Spleen (tissue), 11 donors: ENCODE results near the gene CAMK2B. TPM values are rescaled to one million over a fixed set of nuclear protein-coding genes. Genes with fewer than 3 reads are reported as not detected.

ENCODE experiments used
- DNase-seq: peaks from one replicate; pipeline ENCODE4 v3.0.0-alpha.2; 2020
- H3K27ac ChIP-seq, 8 donors: fragments of 200-600 bp; sonication (generic) in 7 of 8; 1 replicate in 4 of 8; 2 replicates in 4 of 8; pipeline versions ENCODE4 v1.5.0 to v1.8.0; 2016 to 2021; ENCODE audit warnings: inconsistent platforms in 4 of 8, mild to moderate bottlenecking in 4 of 8, moderate library complexity in 1 of 8
- H3K27me3 ChIP-seq, 7 donors: fragments of 200-600 bp; sonication (generic) in 6 of 7; replicated peaks in 1 of 7; 1 replicate in 4 of 7; 2 replicates in 3 of 7; pipeline versions ENCODE4 v1.5.0 to v1.8.0; 2016 to 2021; ENCODE audit warnings: inconsistent platforms in 3 of 7, mild to moderate bottlenecking in 1 of 7
- H3K36me3 ChIP-seq, 6 donors: fragments of 200-600 bp; sonication (generic) in 5 of 6; 1 replicate in 4 of 6; 2 replicates in 2 of 6; pipeline versions ENCODE4 v1.5.0 to v1.8.0; 2016 to 2021; ENCODE audit warnings: inconsistent platforms in 2 of 6
- H3K4me1 ChIP-seq, 6 donors: fragments of 200-600 bp; sonication (generic) in 5 of 6; 1 replicate in 3 of 6; 2 replicates in 3 of 6; pipeline versions ENCODE4 v1.5.0 to v1.8.0; 2016 to 2021; ENCODE audit warnings: inconsistent platforms in 3 of 6
- H3K4me3 ChIP-seq, 8 donors: fragments of 200-600 bp; sonication (generic) in 7 of 8; 1 replicate in 4 of 8; 2 replicates in 4 of 8; pipeline versions ENCODE4 v1.5.0 to v1.8.0; 2016 to 2021; ENCODE audit warnings: inconsistent platforms in 4 of 8, mild to moderate bottlenecking in 4 of 8, moderate library complexity in 2 of 8
- H3K9me3 ChIP-seq, 8 donors: fragments of 200-600 bp; sonication (generic) in 7 of 8; 1 replicate in 4 of 8; 2 replicates in 4 of 8; pipeline versions ENCODE4 v1.5.0 to v1.8.0; 2016 to 2021; ENCODE audit warnings: inconsistent platforms in 4 of 8
- POLR2A ChIP-seq, 3 donors: fragments of 450-650 bp; IDR thresholded peaks; one replicate each; pipeline ENCODE4 v1.5.1; 2017; ENCODE audit warnings: antibody characterized with exemption in 3 of 3, mild to moderate bottlenecking in 1 of 3
- POLR2AphosphoS5 ChIP-seq, 3 donors: sonication (generic); formaldehyde crosslinking; IDR thresholded peaks; one replicate each; pipeline ENCODE4 v1.5.1; 2017; ENCODE audit warnings: antibody characterized with exemption in 3 of 3
- WGBS, 5 donors: extraction: QIAGEN DNeasy Blood & Tissue Kit in 3 of 5; methylation state at CpG; one replicate each; pipeline versions ENCODE4 v1.1.5 to v1.1.7; 2013 to 2018; 5-methylcytosine and 5-hydroxymethylcytosine counted together
- intact Hi-C: fragments of 100-400 bp; cut with DNase I; formaldehyde crosslinking; loops from one replicate; pipeline ENCODE4 v1.15.0; 2023; ENCODE audit warnings: low total_unique reads
- polyA plus RNA-seq, 3 donors: library from polyadenylated mRNA; stranded (reverse); fragments of 200-250 nt; gene quantifications; one replicate each; pipeline ENCODE4 v1.2.1, GENCODE V29; 2013
- total RNA-seq, 7 donors: library from RNA; depleted of rRNA in 3 of 7; stranded (reverse); fragments of >200 nt in 3 of 7; fragmentation: NEBNext Ultra II Directional in 4 of 7; extraction: Animal tissue kit (Norgen Biotek cat#: 25700) in 4 of 7; gene quantifications; one replicate each; pipeline versions ENCODE4 v1.1.0 to v1.2.1, GENCODE V29; 2016 to 2021
- TF ChIP-seq, protein P1 (sequence below), 11 experiments: fragments of 200-600 bp in 7 of 11; fragments of 450-650 bp in 4 of 11; sonication (generic) in 4 of 11; IDR thresholded peaks in 8 of 11; conservative IDR thresholded peaks in 3 of 11; 1 replicate in 7 of 11; 2 replicates in 4 of 11; pipeline versions ENCODE4 v1.4.0 to v1.8.0; 2016 to 2021; ENCODE audit warnings: antibody characterized with exemption in 11 of 11, inconsistent platforms in 4 of 11, mild to moderate bottlenecking in 1 of 11
- donor health status: healthy with polysubstance abuse.
- donor health status: DM: no; HTN: no; CAD: no; lungs with moderate emphysema.
- donor health status: DM: no; HTN: no; CAD: no.
- donor health status: Bipolar disorder and iron deficiency.
- donor health status: healthy.
- donor health status: DM: no; HTN: no; CAD: no.
- donor health status: DM: yes; HTN: yes; CAD: no.

Gene CAMK2B
- total and polyA plus RNA-seq, 10 donors = 0.20 to 2.9 (median 0.61) TPM; not detected in 2

DNA sequence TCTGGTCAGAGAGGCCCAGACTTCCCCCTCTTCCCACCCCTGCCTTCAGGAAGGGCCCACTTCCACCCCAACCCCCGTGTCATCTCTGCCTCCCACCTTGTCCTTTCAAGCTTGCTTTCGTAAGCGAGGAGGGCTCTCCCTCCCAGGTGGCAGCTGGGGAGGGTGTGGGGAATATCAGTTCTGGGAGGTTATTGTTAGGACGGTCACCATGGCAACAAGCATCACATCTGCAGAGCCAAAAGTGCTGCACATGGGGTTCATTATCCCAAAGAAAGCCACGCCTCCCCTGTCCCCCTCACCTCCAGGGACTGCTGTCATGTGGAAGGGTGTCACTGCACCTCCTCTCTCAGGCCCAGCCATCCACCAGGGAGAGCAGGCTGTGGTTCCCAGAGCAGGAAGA lies 2.6 kb upstream of the CAMK2B start:
- intact Hi-C loops = no loop called here
- DNase-seq = no peak
- H3K4me1 ChIP-seq = peaks cover 0 to 14% (median 6%) of the 10 kb centered on the region in 6 donors

DNA sequence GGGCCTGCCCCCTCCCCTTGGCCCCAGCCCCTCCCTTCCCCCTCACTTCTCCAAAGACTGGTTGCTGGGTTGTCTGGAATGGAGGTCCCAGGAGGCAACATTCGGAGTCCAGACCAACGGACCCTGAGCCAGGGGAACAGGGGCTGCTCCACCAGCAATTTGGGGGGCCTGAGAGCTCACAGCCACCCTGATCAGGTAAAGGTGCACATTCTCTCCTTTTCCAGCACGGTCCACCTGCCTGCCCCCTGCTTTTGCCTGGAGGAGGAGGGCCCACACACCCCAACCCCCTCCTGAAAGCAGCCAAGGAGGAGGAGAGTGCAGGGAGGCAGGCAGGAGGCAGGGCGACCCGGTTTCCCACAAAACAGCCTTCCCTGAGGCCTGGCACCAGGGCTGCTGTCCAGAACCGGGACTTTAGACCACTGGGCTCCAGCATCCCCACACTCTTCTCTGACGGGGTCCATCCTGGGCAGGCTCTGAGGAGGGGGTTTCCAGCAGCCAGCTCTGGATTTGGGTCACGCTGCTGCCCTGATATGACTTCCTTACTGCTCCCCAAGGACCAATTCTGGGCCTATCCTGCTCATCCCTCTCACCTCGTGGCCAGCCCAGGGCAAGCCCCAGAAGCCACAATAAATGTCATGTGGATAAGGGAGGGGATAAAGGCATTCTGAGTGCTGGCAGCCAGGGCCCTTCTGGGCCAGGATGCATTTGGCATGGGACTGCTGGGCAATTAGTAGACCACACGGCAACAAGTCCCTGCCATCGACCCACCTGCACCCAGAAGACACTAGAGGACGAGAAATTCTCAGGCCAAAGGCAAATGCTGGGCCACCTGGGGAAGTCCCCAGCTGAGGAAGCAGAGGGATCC lies 1.1 kb upstream of the CAMK2B start:
- Histone ChIP-seq H3K4me3 (peak overlapping the region in 1 of 8 donors; percentile 67), H3K27me3 (peaks cover 0 to 59% (median 29%) of the 10 kb centered on the region in 7 donors), H3K27ac (no peak overlapping the region), H3K36me3 (no peaks in the 10 kb centered on the region), H3K9me3 (no peaks in the 10 kb centered on the region), H3K4me1 (peaks cover 0 to 14% (median 6%) of the 10 kb centered on the region in 6 donors)
- WGBS, 5 donors = 55 to 82% (median 62%) methylated on average over 6 to 12 of the region's 12 CpGs
- intact Hi-C loops = no loop called here
- DNase-seq = no peak
- TF ChIP-seq, protein P1, sequence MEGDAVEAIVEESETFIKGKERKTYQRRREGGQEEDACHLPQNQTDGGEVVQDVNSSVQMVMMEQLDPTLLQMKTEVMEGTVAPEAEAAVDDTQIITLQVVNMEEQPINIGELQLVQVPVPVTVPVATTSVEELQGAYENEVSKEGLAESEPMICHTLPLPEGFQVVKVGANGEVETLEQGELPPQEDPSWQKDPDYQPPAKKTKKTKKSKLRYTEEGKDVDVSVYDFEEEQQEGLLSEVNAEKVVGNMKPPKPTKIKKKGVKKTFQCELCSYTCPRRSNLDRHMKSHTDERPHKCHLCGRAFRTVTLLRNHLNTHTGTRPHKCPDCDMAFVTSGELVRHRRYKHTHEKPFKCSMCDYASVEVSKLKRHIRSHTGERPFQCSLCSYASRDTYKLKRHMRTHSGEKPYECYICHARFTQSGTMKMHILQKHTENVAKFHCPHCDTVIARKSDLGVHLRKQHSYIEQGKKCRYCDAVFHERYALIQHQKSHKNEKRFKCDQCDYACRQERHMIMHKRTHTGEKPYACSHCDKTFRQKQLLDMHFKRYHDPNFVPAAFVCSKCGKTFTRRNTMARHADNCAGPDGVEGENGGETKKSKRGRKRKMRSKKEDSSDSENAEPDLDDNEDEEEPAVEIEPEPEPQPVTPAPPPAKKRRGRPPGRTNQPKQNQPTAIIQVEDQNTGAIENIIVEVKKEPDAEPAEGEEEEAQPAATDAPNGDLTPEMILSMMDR (IDR thresholded peaks at IDR 0.05 in 8 of 11, conservative IDR thresholded peaks at IDR 0.05 in 3 of 11) = no peak
- no peak for TF ChIP-seq POLR2A (IDR thresholded peaks at IDR 0.05)
- TF ChIP-seq POLR2AphosphoS5 (IDR thresholded peaks at IDR 0.05) = no peak

More for the DNA sequence above, 2.6 kb upstream of the CAMK2B start:
- TF ChIP-seq POLR2A (IDR thresholded peaks at IDR 0.05) (no peak), POLR2AphosphoS5 (IDR thresholded peaks at IDR 0.05) (no peak)
- TF ChIP-seq, protein P1 (IDR thresholded peaks at IDR 0.05 in 8 of 11, conservative IDR thresholded peaks at IDR 0.05 in 3 of 11) = no peak
- H3K27ac ChIP-seq = no peak overlapping the region
- 74 to 83% (median 77%) methylated on average over 5 of the region's 5 CpGs for WGBS, 5 donors
- no peaks in the 10 kb centered on the region for H3K36me3 ChIP-seq
- peaks cover 0 to 47% (median 29%) of the 10 kb centered on the region in 7 donors for H3K27me3 ChIP-seq
- H3K9me3 ChIP-seq = no peaks in the 10 kb centered on the region
- no peak overlapping the region for H3K4me3 ChIP-seq

DNA sequence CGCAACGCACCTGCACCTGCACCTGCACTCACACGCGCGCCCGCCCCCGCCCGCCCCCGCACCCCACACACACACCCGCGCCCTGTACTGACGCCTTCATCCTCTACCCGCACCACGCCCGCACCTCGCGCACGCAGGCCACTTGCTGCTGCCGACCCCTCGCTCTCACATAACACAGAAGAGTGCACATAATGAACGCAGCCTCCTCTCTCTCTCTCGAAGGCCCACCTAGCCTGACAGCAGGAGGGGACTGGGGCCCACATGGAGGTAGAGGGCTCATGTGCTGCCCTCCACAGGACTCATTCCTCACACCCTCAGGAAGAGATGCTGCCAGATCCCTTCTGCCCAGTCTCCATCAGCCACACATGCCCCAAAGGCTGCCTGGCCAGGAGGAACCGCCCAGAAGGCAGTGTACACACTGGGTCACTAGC lies 432 bp upstream of the CAMK2B start:
- H3K4me3 ChIP-seq = peak overlapping the region in 1 of 8 donors; percentile 67
- no peak overlapping the region for H3K27ac ChIP-seq
- peaks cover 0 to 59% (median 29%) of the 10 kb centered on the region in 7 donors for H3K27me3 ChIP-seq
- 2 to 8% (median 4%) methylated on average over 3 to 23 of the region's 23 CpGs for WGBS, 5 donors
- no peak for DNase-seq
- H3K9me3 ChIP-seq = no peaks in the 10 kb centered on the region
- intact Hi-C loops = no loop called here
- peaks cover 0 to 14% (median 6%) of the 10 kb centered on the region in 6 donors for H3K4me1 ChIP-seq
- H3K36me3 ChIP-seq = no peaks in the 10 kb centered on the region
- TF ChIP-seq, protein P1 (IDR thresholded peaks at IDR 0.05 in 8 of 11, conservative IDR thresholded peaks at IDR 0.05 in 3 of 11) = no peak
- TF ChIP-seq POLR2A (IDR thresholded peaks at IDR 0.05) (no peak), POLR2AphosphoS5 (IDR thresholded peaks at IDR 0.05) (no peak)
